Activated T-cell treated with anti-CD3 and anti-CD28 coated beads for 4 hours (primary cell): Measurements from ENCODE around the gene CBX2.

ENCODE experiments used
- DNase-seq: peaks from one replicate; pipeline ENCODE4 v3.0.0-alpha.2; 2020

CBX2 gene

DNA sequence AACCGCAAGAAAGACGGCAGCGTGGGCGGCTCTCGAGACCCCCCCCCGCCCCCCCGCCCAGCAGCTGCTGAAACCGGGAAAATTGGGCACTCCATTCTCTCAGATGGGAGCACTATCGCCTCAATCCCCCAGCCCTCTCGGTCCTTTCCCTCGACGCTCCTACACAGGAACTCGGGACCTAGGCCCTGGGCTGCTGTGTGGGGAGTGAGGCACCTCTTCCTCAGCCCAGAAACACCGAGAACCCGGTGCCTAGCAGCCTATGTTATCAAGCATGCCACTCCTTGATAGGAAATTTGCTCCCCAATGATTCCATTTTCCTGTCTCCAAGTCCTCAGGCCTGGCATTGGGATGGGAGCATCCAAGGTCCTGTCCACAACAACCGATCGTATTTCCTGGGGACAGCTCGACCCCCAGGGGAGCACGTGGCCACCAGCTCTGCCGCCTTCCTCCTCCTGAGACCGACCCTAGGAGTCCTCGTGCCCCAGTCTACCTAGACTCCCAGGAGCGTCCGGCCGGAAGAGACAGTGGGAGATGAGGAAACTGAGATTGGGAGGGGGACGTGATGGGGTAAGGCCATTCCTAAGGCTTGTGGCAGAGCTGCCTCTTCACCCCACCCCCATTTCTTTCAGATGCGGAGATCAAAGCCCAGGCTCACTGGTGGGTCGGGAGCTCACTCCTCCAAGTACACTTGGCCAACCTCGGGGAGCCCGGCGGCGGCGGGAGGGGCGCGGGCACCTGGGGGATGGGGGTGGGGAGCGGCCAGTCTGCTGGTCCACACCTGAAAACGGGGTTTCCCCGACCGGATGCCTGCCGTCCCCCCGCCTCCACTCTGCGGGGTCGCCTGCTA, 36.4 kb downstream of the CBX2 start:
- DNase-seq, result no peak

DNA sequence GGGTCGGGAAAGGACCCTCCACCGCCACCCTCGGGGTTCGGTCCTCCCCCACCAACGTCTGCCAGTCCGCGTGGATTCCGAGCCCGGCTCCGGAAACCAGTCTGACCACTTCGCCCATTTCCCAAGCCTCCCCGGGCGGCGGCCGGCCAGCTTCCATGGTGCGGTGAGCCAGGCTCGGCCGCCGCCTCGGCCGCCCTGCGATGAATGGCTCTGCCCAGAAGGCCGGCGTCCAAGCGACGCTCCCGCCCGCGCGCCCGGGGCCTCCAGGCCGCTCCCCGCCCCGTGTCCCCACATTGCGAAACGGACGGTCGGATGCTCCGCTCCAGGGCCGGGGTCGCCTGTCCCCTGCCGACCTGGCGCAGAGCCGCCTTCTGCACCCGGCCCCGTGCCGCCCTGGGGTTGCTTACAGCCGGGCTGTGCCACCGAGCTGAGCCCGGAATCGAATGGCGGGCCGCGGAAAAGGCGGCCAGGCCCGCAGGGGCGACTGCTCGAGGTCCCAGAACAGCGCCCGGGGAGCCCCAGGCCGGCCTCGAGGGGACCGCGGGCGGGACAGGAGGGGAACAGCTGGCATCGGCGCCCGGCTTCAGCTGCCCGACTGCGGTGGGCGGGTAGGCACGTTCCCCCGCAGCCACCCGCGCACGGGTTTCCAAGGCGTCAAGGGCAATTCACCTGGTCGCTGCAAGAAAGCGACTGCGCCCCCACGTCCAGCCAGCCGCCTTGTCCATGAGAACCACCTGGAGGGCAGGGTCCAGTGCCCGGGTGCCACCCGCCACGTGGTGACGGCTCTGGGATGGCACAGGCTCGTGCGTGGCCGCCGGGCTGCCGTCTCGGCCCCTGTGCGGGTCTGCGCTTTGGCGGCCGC, 37.3 kb downstream of the CBX2 start:
- no peak for DNase-seq

DNA sequence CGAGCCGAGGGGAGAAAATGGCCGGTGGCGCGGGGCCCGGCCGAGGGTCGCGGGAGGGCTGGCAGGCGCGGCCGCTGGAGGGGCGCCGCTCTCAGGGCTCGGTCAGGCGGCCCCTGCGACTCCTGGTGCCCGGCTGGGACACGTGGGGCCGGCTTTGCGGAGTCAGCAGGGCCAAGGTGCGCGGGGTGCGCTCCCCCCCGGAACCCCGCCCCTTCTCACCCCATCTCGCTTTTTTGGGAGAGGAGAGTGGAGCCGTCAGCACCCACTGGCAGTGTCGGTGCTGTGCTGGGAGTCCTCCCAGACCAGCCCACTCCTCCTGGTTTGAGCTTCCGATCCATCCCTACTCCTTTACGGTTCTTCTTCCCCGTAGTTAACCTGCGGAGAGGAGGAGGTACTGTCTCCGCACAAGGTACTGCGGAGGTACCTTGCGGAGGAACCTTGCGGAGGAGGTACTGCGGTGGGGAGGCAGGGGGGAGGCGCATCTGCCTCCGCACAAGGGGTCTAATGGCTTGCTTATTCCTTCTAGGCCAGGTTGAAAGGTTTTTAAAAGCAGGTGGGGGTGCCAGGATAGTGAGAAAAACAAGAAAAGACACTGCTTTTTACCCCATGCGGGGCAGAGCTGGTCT, 38.0 kb downstream of the CBX2 start:
- no peak for DNase-seq

DNA sequence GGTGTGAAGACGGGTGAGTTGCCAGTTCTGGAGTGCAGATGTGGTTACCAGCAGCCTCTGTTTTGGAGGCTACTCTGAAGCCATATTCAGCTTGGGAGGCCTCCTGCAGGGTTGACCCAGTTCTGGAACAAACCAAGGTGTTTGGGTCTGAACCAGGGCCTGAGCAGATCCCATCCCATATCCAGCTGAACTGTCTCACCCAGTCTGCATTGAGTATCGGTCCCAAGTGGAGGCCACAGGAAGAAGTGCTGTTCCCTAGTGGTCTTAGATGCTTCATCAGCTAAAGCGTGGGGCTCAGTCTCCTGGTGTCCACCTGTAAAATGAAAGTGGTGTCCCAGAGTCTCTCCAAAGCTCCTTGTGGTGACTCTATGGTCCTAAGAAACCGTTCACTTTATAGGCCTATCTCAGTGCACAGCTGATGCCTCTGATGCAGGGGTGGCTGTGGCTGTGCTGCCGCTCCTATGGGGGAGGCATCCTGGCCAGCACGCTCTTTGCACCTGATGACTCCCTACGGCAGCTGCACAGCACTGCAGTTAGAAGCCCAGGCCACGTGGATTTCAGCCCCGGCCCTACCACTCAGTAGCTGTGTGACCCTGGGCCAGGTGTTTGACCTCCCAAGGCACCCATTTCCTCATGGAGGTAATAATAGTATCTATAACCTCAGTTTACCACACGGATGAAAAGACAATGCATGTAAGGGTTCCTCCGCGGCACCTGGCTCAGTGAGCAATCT, 40.2 kb downstream of the CBX2 start:
- DNase-seq, result no peak

DNA sequence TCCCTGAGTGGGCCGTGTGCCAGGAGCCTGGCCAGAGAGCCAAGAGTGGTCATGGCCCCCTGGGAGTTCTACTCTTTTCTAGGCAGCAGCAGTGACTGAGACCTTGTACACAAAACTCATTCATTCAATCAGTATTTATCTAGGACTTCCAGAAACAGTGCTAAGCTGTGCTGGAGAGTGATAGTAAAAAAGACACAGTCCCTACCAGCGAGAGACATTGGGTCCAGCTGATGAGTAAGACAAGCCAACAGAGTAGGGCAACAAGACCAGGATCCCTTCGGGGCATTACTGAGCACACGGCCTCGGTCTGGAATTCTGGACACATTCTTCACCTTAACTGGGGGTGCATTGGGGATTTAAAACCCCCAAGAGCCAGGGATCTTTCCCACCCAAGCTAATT, 41.1 kb downstream of the CBX2 start:
- no peak for DNase-seq

DNA sequence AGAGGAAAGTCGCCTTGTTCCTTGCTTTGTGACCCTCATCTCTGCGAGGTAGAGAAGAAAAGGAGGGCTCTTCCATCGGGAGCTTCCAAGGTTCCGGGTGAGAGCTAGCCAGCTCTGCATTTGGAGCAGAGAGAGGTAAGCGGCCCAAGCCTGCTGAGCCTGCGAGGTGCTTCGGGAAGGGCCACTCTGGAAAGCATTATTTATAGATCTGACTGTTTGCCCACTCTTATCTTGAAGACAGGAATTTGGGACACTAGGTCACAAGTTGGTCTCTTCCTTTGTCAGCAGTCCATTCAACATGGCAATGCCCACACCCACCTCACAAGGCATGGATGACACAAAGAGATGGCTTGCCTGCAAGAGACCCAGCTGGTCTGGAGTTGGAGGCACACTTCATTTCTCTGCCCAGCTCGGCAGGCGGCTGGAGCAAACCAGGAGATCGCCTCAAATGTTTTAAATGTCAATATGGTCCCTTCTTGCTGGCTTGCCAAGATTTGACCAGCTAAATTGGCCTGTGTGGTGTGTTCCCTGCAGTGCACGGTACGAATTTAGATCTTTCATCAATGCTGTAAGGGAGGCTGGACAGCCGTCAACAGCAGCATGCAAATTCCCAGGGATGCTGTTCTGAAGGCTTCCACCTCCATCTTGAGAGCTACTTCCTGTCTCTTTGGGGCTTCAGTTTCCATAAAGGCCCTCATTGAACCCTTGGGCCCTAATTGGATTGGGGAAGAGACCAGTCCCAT, 41.8 kb downstream of the CBX2 start:
- no peak for DNase-seq

DNA sequence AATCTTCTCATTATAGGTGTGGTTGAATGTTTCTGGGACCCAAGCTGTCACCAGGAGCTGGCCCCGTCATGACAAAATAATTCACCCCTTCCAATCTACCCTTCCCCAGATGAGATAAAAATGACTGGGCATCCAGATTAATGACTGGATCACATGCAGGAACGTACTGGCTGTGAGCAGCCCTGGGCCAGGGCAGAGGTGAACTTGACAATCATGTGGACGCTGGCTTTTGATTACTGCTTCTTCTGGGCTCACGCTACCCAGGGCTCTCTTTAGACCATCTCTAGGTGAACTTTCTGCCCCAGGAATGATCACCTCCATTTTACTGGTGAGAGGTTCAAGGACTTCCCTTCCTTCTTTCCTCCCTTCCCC, 43.0 kb downstream of the CBX2 start:
- no peak for DNase-seq

DNA sequence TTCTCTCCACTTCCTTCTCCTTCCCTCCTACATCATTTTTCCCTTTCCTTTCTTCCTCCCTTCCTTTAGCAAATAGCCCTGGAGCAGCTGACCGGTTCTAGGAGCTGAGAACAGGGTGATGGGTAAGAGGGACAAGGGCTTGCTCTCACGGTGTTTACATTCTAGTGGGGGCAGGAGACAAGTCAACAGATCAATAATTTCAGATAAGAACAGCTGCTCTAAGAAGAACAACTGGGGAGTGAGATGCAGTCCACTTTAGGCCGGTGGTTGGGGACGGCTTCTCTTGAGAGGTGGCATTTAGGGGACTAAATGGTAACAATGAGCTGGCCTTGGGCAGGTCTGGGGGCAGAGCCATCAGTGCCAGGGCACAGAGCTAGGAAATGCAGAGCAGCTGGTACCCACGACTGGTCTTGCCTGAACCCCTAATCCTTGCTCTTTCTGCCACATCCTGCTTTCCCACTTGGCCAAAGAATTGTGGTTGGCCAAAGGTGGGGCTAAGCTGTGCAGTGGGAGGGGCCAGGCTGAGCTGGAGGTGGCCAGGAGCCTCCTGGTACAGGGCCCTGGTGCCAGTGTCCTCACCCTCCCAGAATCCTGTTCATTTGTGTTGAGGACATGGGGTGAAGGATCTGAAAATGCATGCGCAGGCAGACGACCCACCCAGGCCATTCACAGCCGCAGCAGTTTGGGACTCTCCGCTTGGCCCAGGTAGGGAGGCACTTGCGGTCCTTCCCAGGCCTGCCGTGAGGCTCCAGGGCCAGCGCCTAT, 43.6 kb downstream of the CBX2 start:
- no peak for DNase-seq

DNA sequence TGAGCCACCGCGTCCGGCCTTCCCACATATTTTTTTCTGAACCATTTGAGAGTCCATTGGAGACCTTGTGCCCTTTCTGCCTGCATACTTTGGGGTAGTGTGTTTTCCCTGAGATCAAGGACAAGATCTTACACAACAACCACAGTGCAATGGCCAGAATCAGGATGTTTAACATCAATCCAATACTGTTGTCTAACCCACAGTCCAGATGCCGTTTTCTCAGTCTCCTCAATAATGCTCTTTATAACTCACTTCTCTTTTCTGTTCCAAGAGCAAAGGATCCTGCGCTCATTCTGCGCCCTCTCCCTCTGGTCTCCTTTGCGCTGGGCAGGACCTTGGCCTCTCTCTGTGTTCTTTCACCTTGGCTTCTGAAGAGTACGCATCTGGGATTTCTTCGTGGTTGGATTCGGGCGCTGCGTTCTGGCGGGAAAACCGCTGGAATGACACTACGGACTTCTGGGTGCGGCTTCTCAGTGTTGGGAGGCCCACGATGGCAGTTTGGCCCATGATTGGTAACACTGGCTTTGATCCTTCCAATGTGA, 44.7 kb downstream of the CBX2 start:
- DNase-seq, result no peak

DNA sequence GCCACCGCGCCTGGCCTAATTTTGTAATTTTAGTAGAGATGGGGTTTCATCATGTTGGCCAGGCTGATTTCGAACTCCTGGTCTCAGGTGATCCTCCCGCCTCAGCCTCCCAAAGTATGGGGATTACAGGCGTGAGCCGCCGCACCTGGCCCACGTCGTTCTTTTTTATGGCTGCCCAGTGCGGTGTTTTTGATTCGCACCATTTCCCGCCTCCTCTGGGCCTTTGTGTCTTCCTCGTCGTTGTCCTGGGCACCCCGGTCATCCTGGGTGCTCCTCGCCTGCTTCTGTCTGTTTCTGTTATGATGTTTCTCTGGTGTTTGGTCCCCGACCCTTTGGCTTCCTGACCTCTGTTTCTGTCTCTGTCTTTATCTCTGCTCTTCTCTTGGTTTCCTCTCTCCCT, 46.3 kb downstream of the CBX2 start:
- no peak for DNase-seq

DNA sequence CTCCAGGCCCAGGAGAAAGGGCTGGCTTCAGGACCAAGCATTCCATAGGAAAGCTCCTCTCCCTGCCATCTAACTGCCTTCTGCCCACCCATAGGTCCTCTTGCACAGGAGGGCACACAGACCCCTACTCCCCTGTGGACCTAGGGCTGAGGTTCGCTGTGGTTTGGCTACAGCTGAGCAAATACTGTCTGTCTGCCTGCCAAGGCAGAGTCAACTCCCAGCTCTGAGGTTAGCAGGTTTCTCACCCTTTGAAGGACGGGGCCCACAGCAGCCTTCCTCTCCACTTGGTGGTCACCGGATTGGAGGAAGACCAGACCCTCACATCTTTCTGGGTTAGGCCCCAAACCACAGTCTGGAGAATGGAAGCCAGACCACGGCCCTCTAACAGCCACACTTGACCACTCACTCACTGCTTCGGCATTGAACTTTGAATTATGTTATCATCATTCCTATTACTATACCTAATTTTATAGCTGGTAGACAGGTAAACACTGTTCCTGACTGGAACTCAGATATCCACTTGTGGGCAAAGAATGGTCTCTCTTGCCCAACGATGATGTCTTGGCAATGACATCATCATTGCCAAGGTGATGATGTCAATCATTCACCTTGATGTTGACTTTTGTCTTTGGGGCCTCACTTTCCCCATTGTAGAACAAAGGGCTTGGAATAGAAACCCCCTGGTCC, 47.1 kb downstream of the CBX2 start:
- DNase-seq, result no peak

DNA sequence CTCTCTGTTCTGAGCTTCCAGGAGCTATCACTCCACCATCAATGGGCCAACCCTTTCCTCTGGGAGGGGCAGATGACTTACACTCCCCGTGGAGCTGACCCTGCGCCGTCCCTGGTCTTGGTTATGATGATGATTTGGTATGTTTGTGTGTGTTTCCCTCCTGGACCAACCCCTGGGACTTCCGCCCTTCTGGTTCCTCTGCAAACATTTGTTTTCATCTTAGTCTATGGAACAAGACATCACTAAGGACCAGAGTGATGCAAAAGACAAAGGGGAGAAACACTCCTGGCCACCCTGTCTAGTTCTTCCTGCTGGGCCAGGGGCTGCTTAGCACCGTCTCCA, 47.6 kb downstream of the CBX2 start:
- DNase-seq, result no peak

DNA sequence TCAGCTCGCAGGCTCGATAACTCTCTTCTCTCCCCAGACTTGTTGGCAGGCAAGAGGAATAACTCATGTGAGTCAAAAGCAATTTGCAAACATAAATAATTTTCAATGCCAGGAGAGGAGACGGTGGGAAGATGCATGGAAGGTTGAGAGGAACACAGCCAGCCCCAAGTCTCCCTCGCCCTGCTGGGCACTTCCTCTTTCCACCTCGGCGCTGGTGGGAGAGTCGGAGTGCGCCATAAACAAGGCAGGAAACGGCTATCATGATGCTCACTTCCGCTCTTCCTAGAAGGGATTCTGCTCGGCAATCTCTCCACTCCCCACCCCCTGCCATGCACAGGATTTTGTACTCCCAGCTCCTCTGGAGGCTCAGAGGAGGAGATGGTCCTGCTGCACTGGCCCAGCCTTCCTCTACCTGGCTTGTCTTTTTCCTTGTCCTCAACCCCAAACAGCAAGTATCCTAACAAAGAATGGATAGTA, 48.3 kb downstream of the CBX2 start:
- DNase-seq, result no peak

DNA sequence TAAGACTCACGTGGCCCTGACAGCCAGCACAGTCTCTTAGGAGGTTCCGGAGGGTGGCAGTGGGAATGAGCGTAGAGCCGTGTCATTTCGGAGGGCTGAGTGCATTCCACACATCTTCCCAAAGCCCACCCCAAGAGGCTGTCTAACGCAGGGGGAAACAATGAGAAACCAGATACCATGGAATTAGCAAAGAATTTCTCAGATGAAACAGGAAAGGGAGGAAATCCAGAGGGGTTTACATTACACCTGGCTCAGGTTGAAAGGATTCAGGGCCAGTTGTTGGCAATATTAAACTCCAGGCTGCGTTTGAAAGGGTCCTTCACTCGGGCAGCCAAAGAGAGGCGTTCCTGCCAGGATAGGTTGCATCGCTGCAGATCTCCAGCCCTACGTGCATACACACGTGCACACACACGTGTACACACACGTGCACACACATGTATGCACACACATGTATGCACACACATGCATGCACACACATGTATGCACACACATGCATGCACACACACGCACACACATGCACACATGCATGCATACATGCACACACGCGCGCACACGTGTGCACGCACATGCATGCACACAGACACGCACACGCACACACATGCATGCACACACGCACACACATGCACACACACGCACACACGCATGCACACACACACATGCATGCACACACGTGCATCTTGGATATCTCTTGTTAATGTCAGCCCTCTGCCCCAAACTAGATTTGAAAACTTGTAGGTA, 49.1 kb downstream of the CBX2 start:
- DNase-seq, result no peak

DNA sequence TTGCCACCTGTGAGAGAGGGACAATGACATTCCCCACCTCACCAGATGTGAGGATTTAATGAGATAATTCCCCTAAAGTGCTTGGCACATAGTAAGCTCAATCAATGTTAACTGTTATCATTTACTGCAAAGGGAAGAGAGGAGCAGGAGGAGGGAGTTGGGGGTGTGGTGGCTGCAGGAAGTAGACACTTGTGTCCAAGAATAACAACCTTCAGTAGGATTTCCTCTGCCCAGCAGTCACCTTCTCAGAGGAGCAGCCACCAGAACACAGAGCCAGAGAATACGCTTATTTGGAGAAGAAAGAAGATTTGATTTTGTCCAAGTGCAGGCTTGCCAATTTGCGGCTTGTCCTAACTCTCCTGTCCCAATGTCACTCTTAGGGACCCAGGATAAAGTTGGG, 51.1 kb downstream of the CBX2 start:
- DNase-seq, result no peak

DNA sequence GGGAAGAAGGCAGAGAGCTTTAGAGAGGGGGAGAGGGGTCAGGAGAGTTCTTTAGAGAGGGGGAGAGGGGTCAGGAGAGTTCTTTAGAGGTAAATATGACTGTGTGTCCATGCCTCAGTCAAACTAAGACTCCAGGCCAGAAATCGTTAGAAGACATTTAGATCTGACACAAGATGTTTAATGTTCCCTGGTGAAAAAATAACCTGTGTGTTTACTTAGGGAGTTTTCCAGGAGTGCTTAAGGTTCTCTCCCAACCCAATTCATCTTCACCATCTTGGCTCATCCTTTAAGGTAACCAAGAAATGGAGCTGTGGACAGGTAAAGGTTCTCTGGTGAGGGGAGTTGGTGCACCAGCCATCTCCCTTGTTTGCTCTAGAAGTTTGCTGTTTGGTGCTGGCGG, 51.5 kb downstream of the CBX2 start:
- no peak for DNase-seq

DNA sequence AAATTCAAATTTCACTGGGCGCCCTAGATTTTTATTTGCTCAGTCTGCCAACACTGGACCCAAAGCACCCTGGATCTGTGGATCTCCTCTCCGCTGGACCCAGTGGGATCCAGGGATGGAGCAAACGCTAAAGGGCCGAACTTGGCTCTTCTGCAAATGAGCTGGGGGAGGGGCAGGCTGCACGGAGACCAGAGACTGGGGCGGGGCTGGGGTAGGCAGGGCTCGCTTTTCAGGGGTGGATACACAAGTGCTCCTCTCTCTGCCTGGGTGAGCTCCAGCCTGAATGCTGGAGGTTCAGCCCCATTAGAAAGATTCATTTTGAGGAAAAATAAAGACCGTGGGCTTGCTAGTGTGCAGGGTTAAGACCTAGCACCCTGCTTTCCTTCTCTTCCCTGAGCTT, 52.4 kb downstream of the CBX2 start:
- DNase-seq, result no peak

DNA sequence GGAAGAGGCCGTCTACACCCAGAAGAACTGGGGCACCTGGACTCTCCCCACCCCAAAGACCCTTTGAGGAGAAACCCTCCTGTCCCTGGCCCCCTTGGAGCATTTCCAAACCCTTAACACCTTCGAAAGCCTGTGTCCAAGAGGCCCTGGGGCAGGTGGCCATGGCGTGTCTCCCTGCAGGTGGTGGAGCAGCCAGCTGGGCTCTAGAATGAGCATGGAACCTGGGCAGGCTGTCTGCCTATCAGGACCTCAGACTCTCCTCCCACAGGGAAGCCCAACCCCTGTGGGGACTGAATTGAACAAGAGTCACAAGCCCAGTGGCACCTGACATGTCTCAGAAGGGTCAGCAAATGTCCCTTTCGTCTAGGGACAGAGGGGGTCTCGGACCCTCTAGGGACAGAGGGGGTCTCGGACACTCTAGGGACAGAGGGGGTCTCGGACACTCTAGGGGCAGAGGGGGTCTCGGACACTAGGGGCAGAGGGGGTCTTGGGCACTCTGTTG, 52.9 kb downstream of the CBX2 start:
- no peak for DNase-seq
